GM12873 (cell line): ENCODE results near the gene AZGP1.

Experiments
- TF ChIP-seq, protein P1 (sequence below): IDR thresholded peaks from 2 replicates; pipeline ENCODE4 v1.5.1; 2012; ENCODE audit warnings: low read depth, mild to moderate bottlenecking, moderate library complexity, low read length, control low read depth; ENCODE audit not compliant: insufficient read depth; ENCODE audit errors: missing control alignments

The AZGP1 gene

DNA sequence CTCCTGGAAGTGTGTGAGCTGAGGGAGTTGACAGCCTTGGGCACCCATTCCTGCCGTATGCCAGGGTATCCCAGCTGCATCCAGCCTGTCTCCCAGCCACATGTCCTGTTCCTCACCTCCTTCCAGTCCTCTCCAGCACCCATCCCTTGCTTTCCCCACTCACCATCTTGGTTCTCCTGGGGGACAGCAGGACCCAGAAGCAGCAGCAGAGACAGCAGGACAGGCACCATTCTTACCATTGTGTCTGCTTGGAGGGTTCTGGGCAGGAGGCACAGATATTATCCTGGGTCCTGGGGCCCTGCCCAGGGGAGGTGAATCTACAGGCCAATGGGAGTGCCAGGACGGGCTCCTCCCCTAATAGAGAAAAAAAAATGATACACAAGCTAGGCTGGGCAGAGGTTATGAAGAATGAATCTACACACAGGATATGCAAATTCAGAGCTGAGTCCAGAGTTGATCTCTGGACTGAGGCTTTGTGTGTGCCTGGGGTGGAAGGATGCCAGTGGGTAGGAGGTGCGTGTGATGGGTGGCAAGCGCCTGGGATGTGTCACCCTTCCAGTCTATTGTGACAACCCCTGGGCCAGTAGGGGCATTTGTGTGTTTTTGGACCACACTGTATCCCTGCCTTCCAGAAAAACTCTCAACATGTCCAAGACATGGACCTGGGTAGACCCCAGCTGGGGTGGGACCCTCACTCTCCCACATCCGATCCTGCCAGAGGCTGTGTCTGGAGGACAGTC is at the start of gene AZGP1:
Gene AZGP1 (minus strand): TSS at position 250 of the 740 bp plus-strand sequence. CDS start 11 bp downstream, at position 239.
- TF ChIP-seq, protein P1, sequence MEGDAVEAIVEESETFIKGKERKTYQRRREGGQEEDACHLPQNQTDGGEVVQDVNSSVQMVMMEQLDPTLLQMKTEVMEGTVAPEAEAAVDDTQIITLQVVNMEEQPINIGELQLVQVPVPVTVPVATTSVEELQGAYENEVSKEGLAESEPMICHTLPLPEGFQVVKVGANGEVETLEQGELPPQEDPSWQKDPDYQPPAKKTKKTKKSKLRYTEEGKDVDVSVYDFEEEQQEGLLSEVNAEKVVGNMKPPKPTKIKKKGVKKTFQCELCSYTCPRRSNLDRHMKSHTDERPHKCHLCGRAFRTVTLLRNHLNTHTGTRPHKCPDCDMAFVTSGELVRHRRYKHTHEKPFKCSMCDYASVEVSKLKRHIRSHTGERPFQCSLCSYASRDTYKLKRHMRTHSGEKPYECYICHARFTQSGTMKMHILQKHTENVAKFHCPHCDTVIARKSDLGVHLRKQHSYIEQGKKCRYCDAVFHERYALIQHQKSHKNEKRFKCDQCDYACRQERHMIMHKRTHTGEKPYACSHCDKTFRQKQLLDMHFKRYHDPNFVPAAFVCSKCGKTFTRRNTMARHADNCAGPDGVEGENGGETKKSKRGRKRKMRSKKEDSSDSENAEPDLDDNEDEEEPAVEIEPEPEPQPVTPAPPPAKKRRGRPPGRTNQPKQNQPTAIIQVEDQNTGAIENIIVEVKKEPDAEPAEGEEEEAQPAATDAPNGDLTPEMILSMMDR = no peak

DNA sequence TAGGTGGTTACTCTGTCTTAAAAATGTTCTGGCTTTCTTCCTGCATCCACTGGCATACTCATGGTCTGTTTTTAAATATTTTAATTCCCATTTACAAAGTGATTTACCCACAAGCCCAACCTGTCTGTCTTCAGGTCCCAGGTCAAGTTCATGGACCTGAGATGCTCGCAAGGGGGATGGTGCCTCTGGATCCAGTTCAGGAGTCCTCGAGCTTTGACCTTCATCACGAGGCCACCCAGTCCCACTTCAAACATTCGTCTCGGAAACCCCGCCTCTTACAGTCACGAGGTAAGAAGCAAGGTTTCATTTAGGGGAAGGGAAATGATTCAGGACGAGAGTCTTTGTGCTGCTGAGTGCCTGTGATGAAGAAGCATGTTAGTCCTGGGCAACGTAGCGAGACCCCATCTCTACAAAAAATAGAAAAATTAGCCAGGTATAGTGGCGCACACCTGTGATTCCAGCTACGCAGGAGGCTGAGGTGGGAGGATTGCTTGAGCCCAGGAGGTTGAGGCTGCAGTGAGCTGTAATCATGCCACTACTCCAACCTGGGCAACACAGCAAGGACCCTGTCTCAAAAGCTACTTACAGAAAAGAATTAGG is 48.3 kb upstream of the AZGP1 start:
- TF ChIP-seq, protein P1 = no peak

DNA sequence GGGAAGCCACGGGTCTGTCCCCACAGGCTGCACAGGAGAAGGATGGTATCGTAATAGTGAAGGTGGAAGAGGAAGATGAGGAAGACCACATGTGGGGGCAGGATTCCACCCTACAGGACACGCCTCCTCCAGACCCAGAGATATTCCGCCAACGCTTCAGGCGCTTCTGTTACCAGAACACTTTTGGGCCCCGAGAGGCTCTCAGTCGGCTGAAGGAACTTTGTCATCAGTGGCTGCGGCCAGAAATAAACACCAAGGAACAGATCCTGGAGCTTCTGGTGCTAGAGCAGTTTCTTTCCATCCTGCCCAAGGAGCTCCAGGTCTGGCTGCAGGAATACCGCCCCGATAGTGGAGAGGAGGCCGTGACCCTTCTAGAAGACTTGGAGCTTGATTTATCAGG is 47.7 kb upstream of the AZGP1 start:
- TF ChIP-seq, protein P1 = no peak

DNA sequence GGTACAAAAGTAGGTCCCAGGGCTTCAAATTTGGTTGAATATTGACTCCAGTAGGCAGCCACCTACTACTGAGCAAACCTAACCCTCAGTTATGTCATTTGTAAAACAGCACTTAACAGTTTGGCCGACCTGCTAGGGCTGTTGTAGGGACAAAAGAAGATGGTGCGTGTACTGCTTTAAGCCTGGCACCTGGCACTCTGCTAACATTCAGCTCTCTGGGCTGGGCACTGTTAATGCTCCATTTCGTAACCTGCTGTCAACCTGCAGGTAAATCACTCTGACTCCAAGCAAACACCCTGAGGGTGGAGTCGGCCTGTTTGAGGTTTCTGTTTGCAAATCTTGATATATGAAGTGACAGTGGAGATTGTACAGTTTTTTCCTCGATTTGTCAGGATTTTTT is 46.8 kb upstream of the AZGP1 start:
- TF ChIP-seq, protein P1 = no peak

DNA sequence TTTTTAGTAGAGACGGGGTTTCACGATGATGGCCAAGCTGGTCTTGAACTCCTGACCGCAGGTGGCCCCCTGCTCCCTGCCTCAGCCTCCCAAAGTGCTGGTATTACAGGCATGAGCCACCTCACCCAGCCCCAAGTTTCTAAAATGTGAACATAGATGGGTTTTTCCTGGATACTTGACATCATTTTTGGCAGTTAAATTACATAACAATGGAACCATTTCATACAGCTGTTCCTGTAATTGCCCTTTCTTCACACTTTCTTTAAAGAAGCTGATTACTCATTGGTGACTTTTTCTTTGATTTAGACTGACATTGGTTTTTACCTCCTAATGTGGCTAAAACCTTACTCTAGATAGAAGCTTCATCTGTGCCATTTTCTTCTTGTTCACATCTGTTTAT is 45.5 kb upstream of the AZGP1 start:
- TF ChIP-seq, protein P1 = no peak

DNA sequence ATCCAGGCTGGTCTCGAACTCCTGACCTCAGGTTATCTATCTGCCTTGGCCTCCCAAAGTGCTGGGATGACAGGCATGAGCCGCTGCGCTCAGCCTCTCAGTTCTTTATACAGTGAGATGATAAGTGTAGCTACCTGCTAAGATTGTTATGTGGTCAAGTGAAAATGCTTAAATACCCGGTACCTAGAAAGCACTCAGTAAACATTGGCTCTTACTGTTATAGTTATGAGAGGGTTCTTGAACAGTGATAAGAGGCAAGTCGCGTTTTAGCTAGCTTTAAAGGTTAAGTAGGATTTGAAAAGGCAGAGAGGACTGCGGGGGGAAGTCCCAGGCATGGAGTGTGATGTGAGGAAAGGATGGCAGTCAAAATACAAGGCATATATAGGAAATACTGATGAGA is 44.1 kb upstream of the AZGP1 start:
- TF ChIP-seq, protein P1 = no peak

DNA sequence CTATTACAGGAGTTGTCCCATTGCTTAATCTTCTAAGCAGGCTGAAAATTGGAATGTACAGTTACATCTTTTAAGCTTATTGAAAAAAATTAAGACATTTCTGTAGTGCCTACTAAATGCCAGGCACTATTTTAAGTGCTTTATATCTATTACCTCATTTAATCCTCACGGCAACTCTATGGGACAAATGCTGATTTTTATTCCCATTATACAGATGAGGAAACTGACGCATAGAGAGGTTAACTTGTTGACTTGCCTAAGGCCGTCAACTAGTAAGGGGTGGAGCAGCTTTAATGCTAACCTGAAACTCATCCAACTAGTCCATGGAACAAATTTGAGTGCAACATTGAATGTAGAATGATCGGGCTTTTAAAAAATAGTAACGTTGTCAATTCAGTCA is 42.0 kb upstream of the AZGP1 start:
- TF ChIP-seq, protein P1 = no peak
